ENCODE data around the gene FABP3.
"Not testable (repeated sequence)": the region's sequence is repeated elsewhere in the genome, so short reads cannot be mapped to it uniquely, and the experiment has no call there.

Gene FABP3

GRCh38 chr1:31390071-31390470 lies 17.2 kb upstream of the FABP3 start:
- in situ Hi-C loops (cut with MboI; ENCODE audit: low sequenced_read_pairs, unreplicated experiment) = no loop called here
- no peak for DNase-seq (ENCODE audit: low spot score)
- no peak for TF ChIP-seq CTCF (IDR thresholded peaks at IDR 0.05; ENCODE audit: borderline replicate concordance, control extremely low read depth, extremely low read depth, insufficient read depth, missing control alignments)

- no peak for DNase-seq (ENCODE audit: low spot score)
- TF ChIP-seq CTCF (IDR thresholded peaks at IDR 0.05; ENCODE audit: borderline replicate concordance, control extremely low read depth, extremely low read depth, insufficient read depth, missing control alignments) = no peak
- in situ Hi-C loops (cut with MboI; ENCODE audit: low sequenced_read_pairs, unreplicated experiment) = no loop called here
Measured at GRCh38 chr1:31389616-31390015, 16.7 kb upstream of the FABP3 start.

- in situ Hi-C loops (cut with MboI; ENCODE audit: low sequenced_read_pairs, unreplicated experiment) = no loop called here
- TF ChIP-seq CTCF (IDR thresholded peaks at IDR 0.05; ENCODE audit: borderline replicate concordance, control extremely low read depth, extremely low read depth, insufficient read depth, missing control alignments) = no peak
- no peak for DNase-seq (ENCODE audit: low spot score)
Measured at GRCh38 chr1:31387612-31388011, 14.7 kb upstream of the FABP3 start.

GRCh38 chr1:31386576-31387243 lies 13.8 kb upstream of the FABP3 start:
- DNase-seq (ENCODE audit: low spot score); in situ Hi-C loops (cut with MboI; ENCODE audit: low sequenced_read_pairs, unreplicated experiment): not testable (repeated sequence)

- in situ Hi-C loops (cut with MboI; ENCODE audit: low sequenced_read_pairs, unreplicated experiment) = no loop called here
- TF ChIP-seq CTCF (IDR thresholded peaks at IDR 0.05; ENCODE audit: borderline replicate concordance, control extremely low read depth, extremely low read depth, insufficient read depth, missing control alignments) = no peak
- no peak for DNase-seq (ENCODE audit: low spot score)
Measured at GRCh38 chr1:31383967-31384366, 11.1 kb upstream of the FABP3 start.

- TF ChIP-seq CTCF (IDR thresholded peaks at IDR 0.05; ENCODE audit: borderline replicate concordance, control extremely low read depth, extremely low read depth, insufficient read depth, missing control alignments) = no peak
- no peak for DNase-seq (ENCODE audit: low spot score)
- in situ Hi-C loops (cut with MboI; ENCODE audit: low sequenced_read_pairs, unreplicated experiment) = no loop called here
Measured at GRCh38 chr1:31382379-31382989, 9.6 kb upstream of the FABP3 start.
